Epithelial cell of prostate (primary cell): ENCODE results near the gene TATDN2.

Experiments used
- DNase-seq: peaks from one replicate; pipeline ENCODE4 v3.0.0-alpha.2; 2011; ENCODE audit warnings: low read depth, low spot score
- H3K27ac ChIP-seq: fragments of 450-650 bp; 2 replicates; pipeline ENCODE4 v1.5.1; 2017; ENCODE audit warnings: mild to moderate bottlenecking

TATDN2 gene, protein sequence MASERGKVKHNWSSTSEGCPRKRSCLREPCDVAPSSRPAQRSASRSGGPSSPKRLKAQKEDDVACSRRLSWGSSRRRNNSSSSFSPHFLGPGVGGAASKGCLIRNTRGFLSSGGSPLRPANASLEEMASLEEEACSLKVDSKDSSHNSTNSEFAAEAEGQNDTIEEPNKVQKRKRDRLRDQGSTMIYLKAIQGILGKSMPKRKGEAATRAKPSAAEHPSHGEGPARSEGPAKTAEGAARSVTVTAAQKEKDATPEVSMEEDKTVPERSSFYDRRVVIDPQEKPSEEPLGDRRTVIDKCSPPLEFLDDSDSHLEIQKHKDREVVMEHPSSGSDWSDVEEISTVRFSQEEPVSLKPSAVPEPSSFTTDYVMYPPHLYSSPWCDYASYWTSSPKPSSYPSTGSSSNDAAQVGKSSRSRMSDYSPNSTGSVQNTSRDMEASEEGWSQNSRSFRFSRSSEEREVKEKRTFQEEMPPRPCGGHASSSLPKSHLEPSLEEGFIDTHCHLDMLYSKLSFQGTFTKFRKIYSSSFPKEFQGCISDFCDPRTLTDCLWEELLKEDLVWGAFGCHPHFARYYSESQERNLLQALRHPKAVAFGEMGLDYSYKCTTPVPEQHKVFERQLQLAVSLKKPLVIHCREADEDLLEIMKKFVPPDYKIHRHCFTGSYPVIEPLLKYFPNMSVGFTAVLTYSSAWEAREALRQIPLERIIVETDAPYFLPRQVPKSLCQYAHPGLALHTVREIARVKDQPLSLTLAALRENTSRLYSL

DNA sequence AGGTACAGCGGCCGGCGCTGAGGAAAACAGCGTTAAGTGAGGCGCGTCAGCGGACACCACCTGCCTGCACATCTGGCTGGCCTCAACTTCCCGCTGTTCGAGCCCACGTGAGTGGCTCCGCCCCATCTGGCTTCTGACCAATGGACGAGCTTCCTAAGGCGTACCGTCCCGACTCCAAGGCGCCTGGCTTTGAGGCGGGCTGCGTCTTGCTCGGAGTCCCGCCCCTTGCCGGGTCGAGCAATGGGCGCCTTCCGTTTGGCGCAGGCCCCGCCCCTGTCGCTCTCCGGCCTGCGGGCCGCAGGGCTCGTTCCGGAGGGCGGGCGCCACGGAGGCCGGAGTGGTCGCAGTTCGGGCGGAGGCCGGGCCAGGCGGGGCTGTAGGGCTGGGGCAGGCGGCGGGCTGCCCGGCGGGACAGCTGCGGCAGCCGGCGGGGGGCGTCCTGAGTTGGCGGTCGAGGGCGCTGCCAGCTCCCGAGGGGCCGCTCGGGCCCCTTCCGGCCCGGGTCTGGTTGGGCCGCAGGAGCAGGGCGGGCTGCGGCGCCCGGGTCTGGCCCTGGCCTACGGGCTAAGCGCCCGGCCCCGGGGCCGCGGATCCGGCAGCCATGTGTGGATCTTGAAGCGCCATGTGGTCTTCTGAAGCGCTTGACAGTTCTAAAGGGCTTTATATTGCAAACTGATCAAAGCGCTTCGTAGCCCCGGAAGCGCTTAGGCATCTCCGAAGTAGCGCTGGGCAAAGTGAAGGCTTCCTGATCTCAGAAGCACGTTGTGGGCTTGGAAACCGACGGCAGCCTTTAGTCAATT, at the start of gene TATDN2:
Gene TATDN2, plus strand, starts transcription at position 276 of the 800 bp plus-strand sequence. CDS start 742 bp downstream, outside the sequence.
- DNase-seq: peak; percentile 83

DNA sequence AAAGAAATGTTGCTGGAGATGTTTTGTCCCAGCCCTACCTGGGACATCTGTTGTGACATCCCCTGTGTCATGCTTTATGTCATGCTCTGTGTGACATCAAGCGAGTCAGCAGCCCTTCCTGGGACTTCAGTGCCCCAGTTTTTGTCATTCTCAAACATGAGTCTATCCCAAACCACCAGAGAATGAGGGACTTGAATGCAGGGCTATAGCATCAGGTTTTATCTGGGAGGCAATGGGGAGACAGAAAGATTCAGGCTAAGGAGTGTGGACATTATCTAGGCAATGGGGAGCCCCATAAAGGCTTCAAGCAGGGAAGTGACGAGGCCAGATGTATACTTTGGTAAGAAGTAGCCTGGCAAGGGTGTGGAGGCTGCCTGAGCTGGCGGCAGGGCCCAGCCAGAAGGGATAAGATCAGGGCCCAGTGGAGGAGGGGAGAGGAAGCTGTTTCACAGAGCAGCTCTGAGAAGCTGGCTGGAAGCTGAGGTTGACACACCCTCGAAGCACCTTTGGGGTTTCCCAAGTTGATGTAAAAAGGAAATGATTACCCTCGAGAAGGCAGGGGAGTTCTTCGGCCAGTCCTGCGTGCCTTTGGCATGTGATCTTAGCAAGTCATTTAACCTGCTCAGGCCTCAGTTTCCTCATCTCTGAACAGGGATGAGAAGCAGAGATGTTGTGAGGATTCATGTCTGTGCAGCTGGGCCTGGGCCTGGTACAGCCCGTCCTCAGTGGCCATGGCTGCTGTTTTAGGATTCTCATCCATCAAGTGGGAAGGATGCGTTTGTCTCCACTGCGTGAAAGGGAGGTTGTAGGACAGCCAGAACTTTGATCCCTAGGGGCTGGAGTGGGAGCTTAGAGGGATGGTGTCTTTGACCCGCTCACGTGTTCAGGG, 49.3 kb upstream of the TATDN2 start:
- H3K27ac ChIP-seq: peak overlapping the region; percentile 95
- DNase-seq: peak; percentile 84

More for the DNA sequence above, at the start of gene TATDN2:
- peak within 1 kb of the TSS; percentile 54 for H3K27ac ChIP-seq

DNA sequence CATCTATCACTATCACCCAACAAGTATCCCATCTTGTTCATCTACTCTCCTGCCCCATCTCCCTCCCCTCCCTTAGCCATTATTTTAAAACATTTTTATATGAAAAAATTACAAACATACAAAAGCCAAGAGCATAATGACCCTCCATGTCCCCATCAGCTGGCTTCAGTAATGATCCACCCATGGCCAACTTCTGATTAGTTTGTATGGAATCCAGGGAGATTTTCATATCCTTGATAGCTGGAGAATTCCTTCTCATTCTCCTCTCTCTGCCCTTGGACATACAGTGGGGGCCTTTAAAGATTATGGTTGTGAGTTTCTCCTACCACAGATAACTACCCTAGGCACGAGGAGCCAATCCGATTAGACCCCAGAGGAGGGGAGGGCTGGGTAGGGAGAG, 43.3 kb upstream of the TATDN2 start:
- H3K27ac ChIP-seq: peak overlapping the region; percentile 96
- no peak for DNase-seq

DNA sequence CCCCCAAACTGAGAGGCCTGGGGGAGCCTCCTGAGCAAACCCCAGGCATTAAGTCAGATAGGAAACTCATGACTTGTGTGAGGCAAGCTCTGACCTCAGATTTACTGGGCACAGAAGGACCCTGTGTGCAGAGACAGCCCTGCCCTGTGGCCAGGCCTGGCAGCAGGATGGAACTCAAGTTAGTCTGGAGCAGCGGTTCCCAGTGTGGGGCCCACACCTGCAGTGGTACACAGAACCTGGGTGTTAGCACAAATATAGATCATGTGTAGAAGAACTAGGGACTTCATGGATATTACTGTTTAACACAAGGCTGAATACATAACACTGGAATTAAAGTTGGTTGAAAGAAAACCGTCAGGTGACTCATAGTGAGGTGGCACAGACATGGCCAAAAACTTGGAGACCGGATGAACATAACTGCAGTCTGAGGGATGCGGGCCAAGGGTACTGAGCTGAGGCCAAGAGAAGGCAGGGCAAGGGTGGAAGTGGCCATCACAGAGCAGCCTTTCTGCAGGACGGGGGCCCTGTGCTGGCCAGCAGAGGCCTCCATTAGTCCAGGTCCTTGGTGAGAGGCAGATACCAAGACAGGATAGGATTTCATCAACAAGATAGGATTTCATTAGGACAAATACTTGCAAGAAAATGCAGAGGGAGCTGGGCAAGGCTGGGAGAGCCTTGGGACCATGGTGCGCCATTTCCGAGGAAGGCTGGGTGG, 42.7 kb upstream of the TATDN2 start:
- no peak for DNase-seq
- peak overlapping the region; percentile 96 for H3K27ac ChIP-seq

DNA sequence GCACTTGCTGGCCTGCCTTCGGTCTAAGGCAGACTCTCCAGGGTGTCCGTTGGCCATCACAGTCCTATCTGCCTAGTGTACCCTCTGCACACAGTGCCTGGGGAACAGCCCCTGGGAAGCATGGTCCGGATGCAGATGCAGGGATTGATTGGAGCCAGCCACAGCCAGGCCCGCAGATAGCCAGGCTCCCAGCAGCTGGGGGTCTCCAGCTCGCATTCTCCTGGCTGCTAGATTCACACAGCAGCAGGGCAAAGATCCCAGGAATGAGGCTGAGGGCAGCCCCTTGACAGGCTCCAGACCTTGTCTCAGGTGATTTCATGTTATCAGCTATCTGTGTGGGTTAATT, 42.1 kb upstream of the TATDN2 start:
- no peak for DNase-seq
- H3K27ac ChIP-seq: peak overlapping the region; percentile 96

DNA sequence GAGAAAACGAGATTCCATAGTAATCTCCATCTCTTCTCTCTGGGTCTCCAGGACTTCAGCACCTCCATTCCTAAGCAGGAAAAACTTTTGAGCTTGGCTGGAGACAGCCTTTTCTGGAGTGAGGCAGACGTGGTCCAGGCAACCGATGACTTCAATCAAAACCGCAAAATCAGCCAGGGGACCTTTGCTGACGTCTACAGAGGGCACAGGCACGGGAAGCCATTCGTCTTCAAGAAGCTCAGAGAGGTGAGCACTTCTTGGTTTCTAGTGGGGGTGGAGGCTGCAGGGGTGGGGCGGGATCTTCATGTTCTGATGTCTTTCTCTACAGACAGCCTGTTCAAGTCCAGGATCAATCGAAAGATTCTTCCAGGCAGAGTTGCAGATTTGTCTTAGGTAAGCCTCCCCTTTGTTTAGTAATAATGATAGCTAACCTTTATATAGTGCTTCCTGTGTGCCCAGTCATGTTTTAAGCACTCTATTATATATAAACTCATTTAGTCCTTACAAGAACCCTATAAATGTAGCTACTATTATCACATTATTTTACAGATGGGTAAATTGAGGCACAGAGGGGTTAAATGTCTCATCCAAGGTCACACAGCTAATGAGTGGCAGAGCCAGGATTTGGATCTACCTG, 35.0 kb upstream of the TATDN2 start:
- DNase-seq: no peak
- H3K27ac ChIP-seq: no peak overlapping the region

DNA sequence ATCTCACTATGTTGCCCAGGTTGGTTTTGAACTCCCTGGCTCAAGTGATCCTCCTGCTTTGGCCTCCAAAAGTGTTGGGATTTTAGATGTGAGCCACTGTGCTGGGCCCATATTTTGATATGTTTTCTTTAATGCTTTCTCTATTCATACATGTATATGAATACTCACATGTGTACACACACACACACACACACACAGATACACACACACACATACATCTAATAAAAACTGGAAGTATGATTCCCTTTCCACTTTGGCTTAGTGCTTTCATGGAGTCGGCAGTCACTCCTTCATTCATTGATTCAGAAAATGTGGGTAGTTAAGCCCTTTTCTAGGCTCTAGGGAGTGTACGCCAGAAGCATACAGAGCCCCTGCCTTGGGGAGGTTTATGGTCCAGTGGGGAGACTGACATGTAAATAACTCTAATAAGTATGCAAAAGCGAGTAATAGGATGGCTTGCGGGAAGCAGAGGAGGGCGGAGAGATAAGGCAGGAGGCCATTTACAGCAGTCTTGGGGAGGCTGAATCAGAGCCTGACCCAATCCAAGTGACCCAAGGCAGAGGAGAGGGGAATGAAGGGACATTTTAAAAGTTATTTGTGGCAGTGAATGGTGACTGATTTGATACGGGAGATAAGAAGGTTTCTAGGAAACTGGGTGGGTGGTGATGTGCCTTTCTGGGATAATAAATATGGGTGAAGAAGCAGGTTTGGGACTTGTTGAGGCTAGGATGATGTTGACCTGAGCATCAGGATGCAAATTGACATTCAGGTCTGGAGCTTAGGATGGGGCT, 32.5 kb upstream of the TATDN2 start:
- no peak for DNase-seq
- H3K27ac ChIP-seq: no peak overlapping the region

DNA sequence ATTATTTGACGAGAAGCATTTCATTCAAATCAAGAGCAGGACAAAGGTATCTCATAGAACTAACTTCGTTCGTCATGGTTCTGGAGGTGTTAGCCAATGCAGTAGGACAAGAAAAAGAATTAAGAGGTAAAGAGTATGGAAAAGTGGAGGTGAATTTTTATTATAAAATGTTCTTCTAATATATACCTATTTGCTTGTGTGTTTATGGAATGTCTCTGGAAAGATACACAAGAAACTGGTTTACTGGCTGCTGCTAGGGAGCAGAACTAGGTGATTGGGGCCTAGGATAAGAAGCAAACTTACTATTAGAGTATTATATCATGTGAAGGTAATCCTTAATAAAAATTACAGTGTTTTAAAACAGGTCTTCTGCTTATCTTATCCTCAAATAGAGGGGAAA, 30.9 kb upstream of the TATDN2 start:
- DNase-seq: no peak
- no peak overlapping the region for H3K27ac ChIP-seq

DNA sequence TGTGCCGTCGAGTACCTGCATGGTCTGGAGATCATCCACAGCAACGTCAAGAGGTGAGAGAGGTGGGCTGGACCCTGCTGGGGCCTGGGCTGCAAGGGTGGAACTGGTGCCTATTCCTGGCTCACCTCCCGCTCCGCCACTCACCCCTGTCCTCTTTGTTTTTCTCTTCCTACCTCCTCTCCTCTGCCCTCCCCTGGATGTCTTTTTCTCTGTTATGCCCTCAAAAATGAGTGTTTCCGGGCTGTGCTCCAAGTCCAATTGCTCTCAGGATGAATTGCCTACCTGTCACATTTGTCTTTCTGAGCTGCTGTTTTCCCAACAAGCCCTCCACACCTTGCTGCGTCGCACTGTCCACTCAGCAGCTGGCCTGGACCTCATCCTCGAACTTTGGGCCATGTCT, 28.5 kb upstream of the TATDN2 start:
- no peak for DNase-seq
- H3K27ac ChIP-seq: peak overlapping the region; percentile 71

DNA sequence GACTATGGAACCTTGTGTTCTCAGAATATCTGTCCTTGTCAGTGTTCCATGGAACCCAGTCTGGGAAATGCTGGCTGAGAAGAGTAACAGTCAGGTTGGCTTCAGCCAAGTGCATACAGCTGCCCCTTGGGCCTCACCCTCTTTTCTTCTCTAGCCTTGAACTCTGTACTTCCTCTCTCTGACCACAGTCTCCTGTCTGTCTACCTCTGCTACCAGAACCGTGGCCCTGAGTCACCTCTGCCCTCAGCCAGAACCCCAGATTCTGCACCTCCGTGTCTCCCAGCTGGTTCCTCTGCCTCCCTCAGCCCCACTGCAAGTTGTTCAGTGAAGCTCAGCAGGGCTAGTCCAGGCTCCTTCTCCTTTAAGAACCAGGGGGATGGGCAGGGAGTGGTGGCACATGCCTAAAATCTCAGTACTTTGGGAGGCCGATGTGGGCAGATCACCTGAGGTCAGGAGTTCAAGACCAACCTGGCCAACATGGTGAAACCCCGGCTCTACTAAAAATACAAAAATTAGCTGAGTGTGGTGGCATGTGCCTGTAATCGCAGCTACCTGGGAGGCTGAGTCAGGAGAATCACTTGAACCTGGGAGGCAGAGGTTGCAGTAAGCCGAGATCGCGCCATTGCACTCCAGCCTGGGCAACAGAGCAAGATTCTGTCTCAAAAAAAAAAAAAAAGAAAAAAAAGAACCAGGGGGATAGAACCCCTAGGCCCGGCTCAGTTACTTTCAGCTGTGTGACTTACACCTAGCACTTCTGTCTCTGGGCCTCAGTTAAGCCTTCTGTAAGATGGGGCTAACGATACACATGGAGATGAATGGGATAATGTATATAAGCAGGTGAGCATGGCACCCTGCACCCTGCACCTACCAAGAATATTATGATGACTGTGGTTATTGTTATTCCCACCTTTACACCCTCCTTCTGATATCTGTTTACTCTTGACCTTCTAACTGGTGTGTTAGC, 24.3 kb upstream of the TATDN2 start:
- H3K27ac ChIP-seq: no peak overlapping the region
- DNase-seq: no peak

DNA sequence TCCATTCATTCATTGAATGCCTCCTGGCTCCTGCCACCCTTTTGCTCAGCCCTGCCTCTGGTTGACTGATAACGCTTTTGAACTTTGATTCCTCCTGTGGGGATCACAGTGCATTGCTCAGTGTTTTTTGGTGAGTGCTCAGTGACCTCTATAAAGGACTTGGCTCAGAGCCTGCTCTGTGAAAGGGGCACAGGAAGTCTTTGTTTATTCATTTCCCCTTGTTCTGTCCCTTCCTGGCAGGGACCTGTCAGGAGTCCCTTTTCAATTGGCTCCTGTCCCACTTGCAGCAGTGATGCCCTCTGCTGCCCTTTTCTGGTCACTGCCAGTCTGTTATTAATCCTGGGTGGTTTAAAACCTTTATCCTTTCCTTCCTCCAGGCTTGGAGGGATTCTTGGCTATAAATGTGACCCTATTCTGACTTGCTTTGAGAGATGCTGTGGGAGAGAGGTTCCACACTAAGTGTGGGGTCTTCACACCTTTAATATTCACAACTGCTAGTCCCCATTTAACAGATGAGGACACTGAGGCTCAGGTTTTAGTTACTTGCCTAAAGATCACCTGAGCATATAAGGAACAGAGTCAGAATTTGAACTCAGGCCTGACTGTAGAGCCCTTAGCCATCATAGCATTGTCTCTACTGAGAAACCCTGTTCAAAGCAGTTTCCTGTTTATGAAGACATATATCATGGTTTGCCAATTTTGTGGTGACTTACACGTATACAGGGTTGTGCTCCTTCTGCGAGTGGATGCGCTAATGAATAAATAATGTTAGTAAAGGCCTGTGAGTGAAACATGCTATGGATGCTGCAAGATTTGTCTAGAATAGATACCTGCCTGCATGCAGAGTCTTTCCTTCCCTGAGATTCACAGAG, 23.2 kb upstream of the TATDN2 start:
- H3K27ac ChIP-seq: no peak overlapping the region
- DNase-seq: no peak

DNA sequence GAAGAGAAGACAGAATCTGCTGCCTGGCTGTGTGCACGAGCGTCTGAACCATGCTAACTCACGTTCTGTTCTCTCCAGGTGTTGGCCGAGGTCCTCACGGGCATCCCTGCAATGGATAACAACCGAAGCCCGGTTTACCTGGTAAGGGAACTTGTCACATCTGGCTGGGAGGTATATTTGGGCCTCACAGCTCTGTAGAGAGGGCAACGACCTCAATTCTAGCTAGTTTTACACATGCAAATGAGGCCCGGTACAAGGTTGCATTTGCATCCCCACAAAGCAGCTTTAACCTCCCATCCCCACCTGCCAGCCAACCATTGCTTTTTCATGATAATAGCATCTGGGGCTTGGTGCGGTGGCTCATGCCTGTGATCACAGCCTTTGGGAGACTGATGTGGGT, 22.0 kb upstream of the TATDN2 start:
- DNase-seq: no peak
- H3K27ac ChIP-seq: no peak overlapping the region

DNA sequence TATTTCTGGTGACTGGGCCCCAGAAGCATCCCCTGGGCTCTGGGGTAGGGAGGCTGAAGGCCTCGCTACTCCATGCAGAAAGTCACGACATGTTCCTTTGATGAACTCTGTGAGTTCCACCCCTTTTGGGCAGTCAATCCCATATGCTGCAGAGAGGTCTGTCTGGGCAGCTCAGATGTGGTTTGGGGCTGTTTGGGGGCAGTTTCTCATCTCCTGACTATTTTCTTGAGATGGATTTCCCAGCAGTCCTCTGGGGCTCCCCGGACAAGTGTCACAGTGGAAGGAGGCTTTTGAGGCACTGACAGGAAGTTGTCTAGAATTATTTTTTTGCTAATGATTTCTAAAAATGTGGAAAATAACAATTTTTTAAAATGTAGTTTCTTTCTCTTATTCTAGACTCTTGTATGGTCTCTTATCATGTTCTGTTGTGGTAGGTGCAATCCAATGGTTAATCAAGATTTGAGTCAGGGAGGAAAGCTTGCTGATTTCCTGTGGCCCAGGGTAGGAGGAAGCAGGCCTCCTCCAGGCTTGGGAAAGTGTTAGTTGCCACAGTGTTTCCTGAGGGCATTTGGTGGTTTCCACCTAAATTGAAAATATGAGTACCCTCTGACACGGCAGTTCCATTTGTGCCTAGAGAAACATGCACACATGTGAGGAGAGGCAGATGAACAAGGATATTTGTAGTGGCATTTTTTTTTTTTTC, 19.9 kb upstream of the TATDN2 start:
- no peak for DNase-seq
- H3K27ac ChIP-seq: peak overlapping the region; percentile 18

DNA sequence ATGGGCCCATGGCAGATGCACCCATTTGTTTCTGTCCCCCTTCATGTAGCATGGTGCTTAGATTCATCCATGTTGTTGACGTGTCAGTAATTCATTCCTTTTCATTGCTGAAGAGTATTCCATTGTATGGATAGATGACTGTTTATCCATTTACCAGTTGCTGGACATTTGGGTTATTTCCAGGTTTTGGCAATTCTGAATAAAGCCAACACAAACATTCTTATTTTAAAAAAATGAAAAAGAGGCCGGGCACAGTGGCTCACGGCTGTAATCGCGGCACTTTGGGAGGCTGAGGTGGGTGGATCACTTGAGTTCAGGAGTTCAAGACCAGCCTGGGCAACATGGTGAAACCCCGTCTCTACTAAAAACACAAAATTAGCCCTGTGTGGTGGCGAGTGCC, 18.7 kb upstream of the TATDN2 start:
- H3K27ac ChIP-seq: no peak overlapping the region
- DNase-seq: no peak

DNA sequence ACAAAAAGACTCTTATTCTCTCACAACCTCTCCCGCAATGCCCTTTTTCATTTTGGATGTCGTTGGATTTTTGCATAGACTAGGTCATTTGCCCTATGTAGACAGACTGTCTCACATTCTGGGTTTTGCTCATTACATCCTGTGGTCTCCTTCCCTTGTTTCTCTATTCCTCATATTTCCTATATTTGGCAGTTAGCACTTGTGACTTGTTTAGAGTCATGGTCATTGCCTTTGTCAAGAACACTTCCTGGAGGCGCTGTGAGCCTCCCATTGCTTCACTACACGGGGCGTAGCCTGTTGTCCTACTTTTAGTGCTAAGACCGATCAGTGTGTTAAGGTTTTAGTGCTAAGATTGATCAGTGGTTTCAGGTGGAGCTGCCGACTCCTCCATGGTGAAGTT, 16.1 kb upstream of the TATDN2 start:
- no peak for DNase-seq
- no peak overlapping the region for H3K27ac ChIP-seq
